HG02763 (cell line): Measurements from ENCODE around the gene ACBD4.
"Not testable (repeated sequence)": the region's sequence is repeated elsewhere in the genome, so short reads cannot be mapped to it uniquely, and the experiment has no call there.

Experiments used
- ATAC-seq: cut with Tn5 transposase; IDR thresholded peaks from one replicate; pipeline ENCODE4 v1.9.1; 2021; ENCODE audit warnings: mild to moderate bottlenecking, moderate library complexity; ENCODE audit not compliant: unreplicated experiment

The ACBD4 gene

GRCh38 chr17:45117848-45118646, 17.4 kb upstream of the ACBD4 start:
- ATAC-seq, result no peak

GRCh38 chr17:45118691-45119090, 16.8 kb upstream of the ACBD4 start:
- ATAC-seq, result no peak

GRCh38 chr17:45119964-45120363, 15.5 kb upstream of the ACBD4 start:
- ATAC-seq, result no peak

GRCh38 chr17:45120558-45120957, 14.9 kb upstream of the ACBD4 start:
- ATAC-seq, result no peak

- ATAC-seq, result no peak
Observed at GRCh38 chr17:45121055-45121454, 14.4 kb upstream of the ACBD4 start.

GRCh38 chr17:45123076-45123770, 12.3 kb upstream of the ACBD4 start:
- no peak for ATAC-seq

- ATAC-seq, result no peak
Observed at GRCh38 chr17:45123930-45124796, 11.3 kb upstream of the ACBD4 start.

- ATAC-seq, result not testable (repeated sequence)
Observed at GRCh38 chr17:45124797-45125122, 10.7 kb upstream of the ACBD4 start.

- no peak for ATAC-seq
Observed at GRCh38 chr17:45125509-45125908, 10.0 kb upstream of the ACBD4 start.

GRCh38 chr17:45127207-45127547, 8.3 kb upstream of the ACBD4 start:
- no peak for ATAC-seq

GRCh38 chr17:45127548-45128300, 7.8 kb upstream of the ACBD4 start:
- ATAC-seq, result no peak

- ATAC-seq, result no peak
Observed at GRCh38 chr17:45128331-45128730, 7.2 kb upstream of the ACBD4 start.

- ATAC-seq, result no peak
Observed at GRCh38 chr17:45128989-45129388, 6.5 kb upstream of the ACBD4 start.

- ATAC-seq, result no peak
Observed at GRCh38 chr17:45129426-45129939, 6.0 kb upstream of the ACBD4 start.

- no peak for ATAC-seq
Observed at GRCh38 chr17:45129940-45130680, 5.4 kb upstream of the ACBD4 start.

GRCh38 chr17:45130681-45131615, 4.5 kb upstream of the ACBD4 start:
- ATAC-seq, result no peak

- no peak for ATAC-seq
Observed at GRCh38 chr17:45131616-45132319, 3.7 kb upstream of the ACBD4 start.

- no peak for ATAC-seq
Observed at GRCh38 chr17:45132320-45132571, 3.2 kb upstream of the ACBD4 start, which contains the start of gene PLCD3. Gene PLCD3 (minus strand): TSS chr17:45132515. CDS start chr17:45132410, 105 bp downstream.
